IMR-90 (cell line): Measurements from ENCODE around the gene NFYB.

Experiments used
- CEBPB ChIP-seq: IDR thresholded peaks from 2 replicates; pipeline ENCODE4 v1.6.1; 2012; ENCODE audit warnings: low read depth, low read length, improper control_type of control experiment
- RAD21 ChIP-seq: IDR thresholded peaks from 2 replicates; pipeline ENCODE4 v1.6.1; 2012; ENCODE audit warnings: low read length, improper control_type of control experiment
- SMC3 ChIP-seq: fragments of 150-350 bp; IDR thresholded peaks from 2 replicates; pipeline ENCODE4 v1.6.1; 2016; ENCODE audit warnings: low read depth, mild to moderate bottlenecking, antibody characterized with exemption, low read length, moderate library complexity
- TF ChIP-seq, protein P1 (sequence below): conservative IDR thresholded peaks from 2 replicates; pipeline ENCODE4 v1.5.1; 2012; ENCODE audit warnings: mild to moderate bottlenecking, low read depth, low read length, improper control_type of control experiment

DNA sequence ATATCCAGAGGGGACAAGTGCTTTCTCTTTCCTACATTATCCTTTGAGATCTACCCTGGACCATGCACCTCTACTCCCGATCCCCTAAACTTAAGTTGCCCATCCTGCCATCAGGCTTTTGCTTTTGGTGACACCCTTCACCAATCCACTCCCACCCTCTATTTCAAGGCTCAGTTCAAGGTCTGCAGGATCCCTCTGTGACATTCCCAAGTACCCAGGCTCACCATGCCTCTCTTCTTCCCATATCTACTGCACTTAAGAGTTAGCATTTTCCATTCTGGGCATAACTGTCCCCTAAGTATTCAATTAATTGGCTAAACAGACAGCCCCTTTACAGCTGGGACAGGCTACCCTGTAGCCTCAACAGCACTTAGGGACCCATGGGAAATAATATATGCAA, 3.1 kb downstream of the NFYB start:
- TF ChIP-seq, protein P1, sequence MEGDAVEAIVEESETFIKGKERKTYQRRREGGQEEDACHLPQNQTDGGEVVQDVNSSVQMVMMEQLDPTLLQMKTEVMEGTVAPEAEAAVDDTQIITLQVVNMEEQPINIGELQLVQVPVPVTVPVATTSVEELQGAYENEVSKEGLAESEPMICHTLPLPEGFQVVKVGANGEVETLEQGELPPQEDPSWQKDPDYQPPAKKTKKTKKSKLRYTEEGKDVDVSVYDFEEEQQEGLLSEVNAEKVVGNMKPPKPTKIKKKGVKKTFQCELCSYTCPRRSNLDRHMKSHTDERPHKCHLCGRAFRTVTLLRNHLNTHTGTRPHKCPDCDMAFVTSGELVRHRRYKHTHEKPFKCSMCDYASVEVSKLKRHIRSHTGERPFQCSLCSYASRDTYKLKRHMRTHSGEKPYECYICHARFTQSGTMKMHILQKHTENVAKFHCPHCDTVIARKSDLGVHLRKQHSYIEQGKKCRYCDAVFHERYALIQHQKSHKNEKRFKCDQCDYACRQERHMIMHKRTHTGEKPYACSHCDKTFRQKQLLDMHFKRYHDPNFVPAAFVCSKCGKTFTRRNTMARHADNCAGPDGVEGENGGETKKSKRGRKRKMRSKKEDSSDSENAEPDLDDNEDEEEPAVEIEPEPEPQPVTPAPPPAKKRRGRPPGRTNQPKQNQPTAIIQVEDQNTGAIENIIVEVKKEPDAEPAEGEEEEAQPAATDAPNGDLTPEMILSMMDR: no peak
- TF ChIP-seq SMC3: no peak
- no peak for TF ChIP-seq RAD21
- TF ChIP-seq CEBPB: no peak
